ENCODE data around the gene CD200R1L. TPM values are rescaled to one million over a fixed set of nuclear protein-coding genes. Genes with fewer than 3 reads are reported as not detected.

The CD200R1L gene
- total RNA-seq, 1 experiment from 2014 or later = not detected

- Mint-ChIP-seq H3K9me3 (peaks cover 5 to 7% of the 10 kb centered on the region in 2 experiments), H3K27ac (no peak overlapping the region), H3K4me3 (no peak overlapping the region), H3K36me3 (ENCODE audit: insufficient read depth in 1 of 3, low read depth in 3 of 3) (peaks cover 0 to 5% (median 0%) of the 10 kb centered on the region in 3 experiments; a peak in 1 of 7 replicates), H3K27me3 (ENCODE audit: low read depth) (no peaks in the 10 kb centered on the region), H3K4me1 (peaks cover 22 to 23% of the 10 kb centered on the region in 2 experiments)
- Histone ChIP-seq H3K79me1 (ENCODE audit: insufficient read depth, low read depth, low read length, poor library complexity, severe bottlenecking) (no peaks in the 10 kb centered on the region), H3K4me2 (ENCODE audit: insufficient read depth, insufficient read length, low read length) (no peak overlapping the region), H3K56ac (ENCODE audit: insufficient read length, low read depth, low read length) (no peak overlapping the region), H3K27ac (ENCODE audit: insufficient read length, low read depth, low read length) (no peak overlapping the region), H2AFZ (ENCODE audit: low read length) (no peak overlapping the region), H3K18ac (ENCODE audit: insufficient read length, low read depth, low read length) (no peak overlapping the region), H3K14ac (ENCODE audit: insufficient read depth, low read length) (no peak overlapping the region), H2BK12ac (ENCODE audit: insufficient read length, low read depth, low read length) (no peak overlapping the region), H2BK15ac (ENCODE audit: low read depth, low read length) (no peak overlapping the region), H3K9me3 (ENCODE audit: control insufficient read depth, low read depth, low read length) (no peaks in the 10 kb centered on the region), H2BK5ac (ENCODE audit: insufficient read length, low read length) (no peak overlapping the region), H3K79me2 (ENCODE audit: insufficient read depth, low read length) (no peaks in the 10 kb centered on the region), H3K23ac (ENCODE audit: insufficient read length, low read depth, low read length) (no peak overlapping the region), H4K20me1 (ENCODE audit: control insufficient read depth, insufficient read depth, insufficient read length) (no peaks in the 10 kb centered on the region), H3K27me3 (ENCODE audit: insufficient read depth, low read length) (no peaks in the 10 kb centered on the region), H3K4ac (ENCODE audit: low read depth, low read length) (no peak overlapping the region), H3K9ac (ENCODE audit: extremely low read depth, insufficient read length, low read length) (no peak overlapping the region), H3T11ph (ENCODE audit: low read length) (no peak overlapping the region), H3K23me2 (ENCODE audit: insufficient read length, low read depth, low read length, poor library complexity, severe bottlenecking) (no peaks in the 10 kb centered on the region), H4K91ac (ENCODE audit: insufficient read length, low read depth, low read length) (no peak overlapping the region), H2AK5ac (ENCODE audit: insufficient read length, low read length) (no peak overlapping the region), H4K5ac (ENCODE audit: insufficient read length, low read depth, low read length) (no peak overlapping the region), H4K8ac (replicated peaks; ENCODE audit: insufficient read length, low read depth, low read length) (no peak overlapping the region), H2BK120ac (ENCODE audit: low read depth, low read length, poor library complexity, severe bottlenecking) (no peak overlapping the region), H2BK20ac (ENCODE audit: low read depth, low read length, poor library complexity, severe bottlenecking) (no peak overlapping the region), H3K4me1 (ENCODE audit: insufficient read depth, low read length) (no peaks in the 10 kb centered on the region; the same call in 1 of the 2 replicates)
- no peak for DNase-seq
- no peak for TF ChIP-seq CTCF (conservative IDR thresholded peaks at IDR 0.05)
- no CpG with 5 or more reads among the region's 2 CpGs for WGBS (ENCODE audit: extremely low coverage, insufficient read length, low lambda C conversion rate)
Measured at GRCh38 chr3:112875561-112875960, 28.9 kb upstream of the CD200R1L start.
